Neural progenitor cell (in vitro differentiated cells): Measurements from ENCODE around the gene WDR17. TPM values are rescaled to one million over a fixed set of nuclear protein-coding genes. Genes with fewer than 3 reads are reported as not detected.

Source experiments
- DNase-seq: peaks from one replicate; pipeline ENCODE4 v3.0.0-alpha.2; 2016; ENCODE audit warnings: low spot score
- H2AFZ ChIP-seq: fragments of 200-600 bp; sonication (generic); replicated peaks from 2 replicates; pipeline ENCODE4 v1.6.1; 2016; ENCODE audit warnings: antibody characterized with exemption
- H3F3A ChIP-seq: fragments of 200-600 bp; sonication (generic); 2 replicates; pipeline ENCODE4 v1.6.1; 2016; ENCODE audit warnings: antibody characterized with exemption, low read depth
- H3K27ac ChIP-seq: fragments of 200-600 bp; sonication (generic); 2 replicates; pipeline ENCODE4 v1.5.1; 2016; ENCODE audit warnings: mild to moderate bottlenecking
- H3K27me3 ChIP-seq: fragments of 200-600 bp; sonication (generic); 2 replicates; pipeline ENCODE4 v1.6.1; 2016; ENCODE audit warnings: mild to moderate bottlenecking, moderate library complexity
- H3K36me3 ChIP-seq: fragments of 200-600 bp; sonication (generic); 2 replicates; pipeline ENCODE4 v1.5.1; 2016
- H3K4me1 ChIP-seq: fragments of 200-600 bp; sonication (generic); 2 replicates; pipeline ENCODE4 v1.6.1; 2016; ENCODE audit warnings: mixed run types
- H3K4me2 ChIP-seq: fragments of 200-600 bp; sonication (generic); 2 replicates; pipeline ENCODE4 v1.6.1; 2016
- H3K4me3 ChIP-seq: fragments of 200-600 bp; sonication (generic); 2 replicates; pipeline ENCODE4 v1.5.1; 2016
- H3K79me2 ChIP-seq: fragments of 200-600 bp; sonication (generic); 2 replicates; pipeline ENCODE4 v1.6.1; 2016; ENCODE audit warnings: low read depth
- H3K9ac ChIP-seq: fragments of 200-600 bp; sonication (generic); 2 replicates; pipeline ENCODE4 v1.6.1; 2016
- H3K9me3 ChIP-seq: fragments of 200-600 bp; sonication (generic); 2 replicates; pipeline ENCODE4 v1.5.1; 2016; ENCODE audit warnings: low read depth
- H4K20me1 ChIP-seq: fragments of 200-600 bp; sonication (generic); 2 replicates; pipeline ENCODE4 v1.6.1; 2016; ENCODE audit warnings: low read depth
- H3K27ac Mint-ChIP-seq: 3 replicates; pipeline ENCODE4 v1.8.0; 2021; ENCODE audit warnings: mixed read lengths
- H3K27me3 Mint-ChIP-seq: 2 replicates; pipeline ENCODE4 v1.8.0; 2022; ENCODE audit warnings: low read depth, mild to moderate bottlenecking, inconsistent platforms, moderate library complexity, mixed read lengths; ENCODE audit not compliant: insufficient read depth
- H3K36me3 Mint-ChIP-seq: 3 replicates; pipeline ENCODE4 v1.8.0; 2021; ENCODE audit warnings: mixed read lengths
- H3K4me1 Mint-ChIP-seq: 3 replicates; pipeline ENCODE4 v1.8.0; 2021; ENCODE audit warnings: mixed read lengths
- H3K4me3 Mint-ChIP-seq: 3 replicates; pipeline ENCODE4 v1.8.0; 2021; ENCODE audit warnings: mild to moderate bottlenecking, moderate library complexity, mixed read lengths
- H3K9me3 Mint-ChIP-seq: 3 replicates; pipeline ENCODE4 v1.8.0; 2020; ENCODE audit warnings: mixed read lengths
- CTCF ChIP-seq: fragments of 200-600 bp; sonication (generic); IDR thresholded peaks from 2 replicates; pipeline ENCODE4 v1.5.1; 2017; ENCODE audit warnings: antibody characterized with exemption, mild to moderate bottlenecking
- EZH2 ChIP-seq: fragments of 200-600 bp; sonication (generic); IDR thresholded peaks from 2 replicates; pipeline ENCODE4 v1.6.1; 2017; ENCODE audit warnings: antibody characterized with exemption, mild to moderate bottlenecking, moderate library complexity
- EZH2phosphoT487 ChIP-seq: fragments of 200-600 bp; sonication (generic); IDR thresholded peaks from 2 replicates; pipeline ENCODE4 v1.6.1; 2017; ENCODE audit warnings: antibody characterized with exemption
- total RNA-seq: library from RNA; depleted of rRNA; stranded (reverse); fragments of >200 nt; gene quantifications from 2 replicates; pipeline ENCODE4 v1.2.3, GENCODE V29; 2015; ENCODE audit warnings: low replicate concordance

WDR17 gene
- total RNA-seq, 1 donor from 2014 or later: 9.1 TPM

DNA sequence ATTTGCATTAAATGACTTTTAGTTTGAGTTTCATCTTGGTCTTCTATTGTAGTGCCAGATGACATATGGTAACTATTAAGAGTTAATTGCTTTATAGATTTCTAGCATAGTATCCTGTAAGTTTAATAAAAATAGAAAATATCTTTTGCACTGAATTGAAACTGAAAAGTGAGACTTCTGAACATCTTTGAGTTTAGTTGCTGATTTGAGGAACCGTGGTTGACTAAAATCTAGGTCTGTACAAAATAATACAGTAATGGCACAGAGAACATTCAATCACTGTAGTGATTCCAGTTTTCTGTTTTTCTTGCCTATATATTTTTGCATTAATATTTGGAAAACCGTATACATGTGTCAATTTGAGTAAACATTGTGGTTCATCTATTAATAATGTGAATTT lies 69.0 kb downstream of the WDR17 start:
- Histone ChIP-seq H3K36me3 (no peaks in the 10 kb centered on the region), H4K20me1 (no peaks in the 10 kb centered on the region), H2AFZ (no peak overlapping the region), H3K27ac (no peak overlapping the region), H3K4me1 (no peaks in the 10 kb centered on the region), H3K27me3 (no peaks in the 10 kb centered on the region), H3K79me2 (no peaks in the 10 kb centered on the region), H3K9me3 (no peaks in the 10 kb centered on the region), H3K4me2 (no peak overlapping the region), H3K4me3 (no peak overlapping the region), H3K9ac (no peak overlapping the region), H3F3A (no peaks in the 10 kb centered on the region)
- Mint-ChIP-seq H3K27ac (no peak overlapping the region), H3K27me3 (no peaks in the 10 kb centered on the region), H3K4me3 (no peak overlapping the region), H3K36me3 (no peaks in the 10 kb centered on the region), H3K9me3 (no peaks in the 10 kb centered on the region), H3K4me1 (no peaks in the 10 kb centered on the region)
- TF ChIP-seq EZH2phosphoT487: no peak
- no peak for TF ChIP-seq EZH2
- TF ChIP-seq CTCF: no peak
- DNase-seq: no peak

DNA sequence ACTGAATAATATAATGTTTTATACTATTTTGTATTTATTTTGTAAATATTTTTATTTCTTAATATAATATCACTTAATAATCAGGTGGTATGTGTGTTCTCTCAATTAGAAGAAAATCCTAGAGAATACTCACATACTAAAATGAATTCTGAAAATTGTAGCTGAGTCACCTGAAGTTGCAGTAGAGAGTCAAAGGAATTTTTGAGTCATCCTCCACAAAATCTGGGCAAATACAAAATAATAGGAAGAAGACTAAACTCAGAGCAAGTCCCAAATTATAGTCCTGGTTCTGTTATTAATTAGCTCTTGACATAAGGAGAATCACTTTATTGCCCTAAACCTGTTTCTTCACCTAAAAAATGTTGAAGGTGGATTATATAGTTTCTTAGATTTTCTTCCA lies 72.0 kb downstream of the WDR17 start:
- H3K27ac Mint-ChIP-seq: no peak overlapping the region
- Histone ChIP-seq H2AFZ (no peak overlapping the region), H3K36me3 (no peaks in the 10 kb centered on the region), H3K4me1 (no peaks in the 10 kb centered on the region), H3K9me3 (no peaks in the 10 kb centered on the region), H3K27ac (no peak overlapping the region), H4K20me1 (no peaks in the 10 kb centered on the region), H3K4me3 (no peak overlapping the region), H3F3A (no peaks in the 10 kb centered on the region), H3K27me3 (no peaks in the 10 kb centered on the region), H3K4me2 (no peak overlapping the region), H3K9ac (no peak overlapping the region), H3K79me2 (no peaks in the 10 kb centered on the region)
- no peaks in the 10 kb centered on the region for H3K27me3 Mint-ChIP-seq
- no peak overlapping the region for H3K4me3 Mint-ChIP-seq
- H3K9me3 Mint-ChIP-seq: no peaks in the 10 kb centered on the region
- DNase-seq: no peak
- H3K36me3 Mint-ChIP-seq: no peaks in the 10 kb centered on the region
- no peak for TF ChIP-seq EZH2
- TF ChIP-seq CTCF: no peak
- no peak for TF ChIP-seq EZH2phosphoT487
- H3K4me1 Mint-ChIP-seq: no peaks in the 10 kb centered on the region

DNA sequence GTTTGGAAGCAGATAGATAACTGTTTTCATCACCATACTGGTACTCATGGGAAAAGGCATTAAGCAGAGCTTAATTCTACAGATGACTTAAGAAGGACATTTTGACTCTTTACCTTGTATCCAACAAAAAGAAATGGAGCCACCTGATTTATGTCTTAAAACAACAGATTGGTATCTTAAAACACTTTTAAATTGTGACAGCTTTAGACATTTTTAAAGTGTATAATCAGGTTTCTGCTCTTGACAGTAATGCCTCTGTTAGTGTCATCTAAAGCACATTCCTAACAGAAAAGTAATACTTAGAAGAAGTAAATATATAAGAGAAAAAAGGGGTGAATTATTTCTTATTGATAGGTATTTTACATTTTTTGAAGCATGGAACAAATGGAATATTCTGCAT lies 73.9 kb downstream of the WDR17 start:
- Histone ChIP-seq H3K27ac (no peak overlapping the region), H3K27me3 (no peaks in the 10 kb centered on the region), H3K9me3 (no peaks in the 10 kb centered on the region), H3K4me1 (no peaks in the 10 kb centered on the region), H4K20me1 (no peaks in the 10 kb centered on the region), H3K79me2 (no peaks in the 10 kb centered on the region), H2AFZ (no peak overlapping the region), H3F3A (no peaks in the 10 kb centered on the region), H3K4me2 (no peak overlapping the region), H3K4me3 (no peak overlapping the region), H3K9ac (no peak overlapping the region), H3K36me3 (no peaks in the 10 kb centered on the region)
- H3K9me3 Mint-ChIP-seq: no peaks in the 10 kb centered on the region
- no peaks in the 10 kb centered on the region for H3K4me1 Mint-ChIP-seq
- peaks cover 1% of the 10 kb centered on the region for H3K36me3 Mint-ChIP-seq
- DNase-seq: no peak
- H3K4me3 Mint-ChIP-seq: no peak overlapping the region
- H3K27me3 Mint-ChIP-seq: peaks cover 2% of the 10 kb centered on the region
- TF ChIP-seq CTCF (no peak), EZH2phosphoT487 (no peak), EZH2 (no peak)
- H3K27ac Mint-ChIP-seq: no peak overlapping the region

- no peak for TF ChIP-seq EZH2phosphoT487
- no peak overlapping the region for H3K4me2 ChIP-seq
Measured at GRCh38 chr4:176142253-176142652, 76.6 kb downstream of the WDR17 start.

More at GRCh38 chr4:176142253-176142652, 76.6 kb downstream of the WDR17 start:
- Mint-ChIP-seq H3K9me3 (no peaks in the 10 kb centered on the region), H3K36me3 (peaks cover 1% of the 10 kb centered on the region), H3K27me3 (peaks cover 2% of the 10 kb centered on the region), H3K27ac (no peak overlapping the region), H3K4me3 (no peak overlapping the region), H3K4me1 (no peaks in the 10 kb centered on the region)
- Histone ChIP-seq H2AFZ (no peak overlapping the region), H3K36me3 (no peaks in the 10 kb centered on the region), H3K27ac (no peak overlapping the region), H3K4me1 (no peaks in the 10 kb centered on the region), H3K9me3 (no peaks in the 10 kb centered on the region), H3K79me2 (no peaks in the 10 kb centered on the region), H4K20me1 (no peaks in the 10 kb centered on the region), H3K4me3 (no peak overlapping the region), H3K27me3 (no peaks in the 10 kb centered on the region), H3F3A (no peaks in the 10 kb centered on the region), H3K9ac (no peak overlapping the region)
- no peak for DNase-seq
